IPS-15b (cell line): Measurements from ENCODE around the gene AP1B1.
"Not testable (repeated sequence)": the region's sequence is repeated elsewhere in the genome, so short reads cannot be mapped to it uniquely, and the experiment has no call there.

Experiments used
- H3K27me3 ChIP-seq: one replicate; pipeline ENCODE4 v1.6.1; 2013; ENCODE audit warnings: low read length; ENCODE audit not compliant: control insufficient read depth, insufficient read depth
- H3K36me3 ChIP-seq: one replicate; pipeline ENCODE4 v1.6.1; 2013; ENCODE audit warnings: low read length; ENCODE audit not compliant: control insufficient read depth, insufficient read depth
- H3K4me1 ChIP-seq: one replicate; pipeline ENCODE4 v1.6.1; 2013; ENCODE audit warnings: mild to moderate bottlenecking, low read length; ENCODE audit not compliant: control insufficient read depth, insufficient read depth
- H3K4me3 ChIP-seq: one replicate; pipeline ENCODE4 v1.5.1; 2013; ENCODE audit warnings: low read depth, low read length
- H3K9ac ChIP-seq: one replicate; pipeline ENCODE4 v1.6.1; 2013; ENCODE audit warnings: low read depth, mild to moderate bottlenecking, low read length
- H3K9me3 ChIP-seq: one replicate; pipeline ENCODE4 v1.6.1; 2013; ENCODE audit warnings: mild to moderate bottlenecking, low read length; ENCODE audit not compliant: control insufficient read depth, insufficient read depth

AP1B1 gene

GRCh38 chr22:29369460-29369859 lies 18.9 kb downstream of the AP1B1 start:
- peaks cover 5% of the 10 kb centered on the region for H3K4me1 ChIP-seq
- no peak overlapping the region for H3K9ac ChIP-seq
- H3K4me3 ChIP-seq, result no peak overlapping the region
- H3K27me3 ChIP-seq, result no peaks in the 10 kb centered on the region
- H3K36me3 ChIP-seq, result no peaks in the 10 kb centered on the region
- H3K9me3 ChIP-seq, result no peaks in the 10 kb centered on the region

DNA sequence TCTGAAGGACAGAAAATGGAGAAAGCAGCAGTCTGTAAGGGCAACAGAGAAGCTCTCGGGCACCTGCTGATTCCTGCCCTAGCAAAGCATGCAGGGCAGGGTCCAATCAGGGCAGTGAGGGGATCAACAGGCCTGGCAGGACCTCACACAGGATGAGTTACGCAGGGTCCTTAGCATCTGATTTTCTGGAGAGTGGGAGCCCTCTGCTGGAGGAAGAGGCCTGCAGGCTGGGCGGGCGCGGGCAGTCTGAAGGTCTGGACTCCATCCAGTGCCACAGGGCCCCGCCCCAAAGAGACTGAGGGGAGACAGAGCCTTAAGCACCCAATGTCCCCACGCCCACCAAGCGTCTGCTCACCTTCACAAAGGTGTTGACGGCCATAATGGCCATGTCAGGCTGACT lies 28.9 kb downstream of the AP1B1 start:
- H3K27me3 ChIP-seq, result no peaks in the 10 kb centered on the region
- H3K4me3 ChIP-seq, result no peak overlapping the region
- H3K9me3 ChIP-seq, result no peaks in the 10 kb centered on the region
- no peaks in the 10 kb centered on the region for H3K4me1 ChIP-seq
- H3K36me3 ChIP-seq, result peaks cover 37% of the 10 kb centered on the region
- H3K9ac ChIP-seq, result no peak overlapping the region

- H3K4me1 ChIP-seq, H3K9me3 ChIP-seq, H3K4me3 ChIP-seq, H3K9ac ChIP-seq, H3K27me3 ChIP-seq: not testable (repeated sequence)
- peaks cover 49% of the 10 kb centered on the region for H3K36me3 ChIP-seq
Observed at GRCh38 chr22:29357193-29357890, 31.0 kb downstream of the AP1B1 start.

DNA sequence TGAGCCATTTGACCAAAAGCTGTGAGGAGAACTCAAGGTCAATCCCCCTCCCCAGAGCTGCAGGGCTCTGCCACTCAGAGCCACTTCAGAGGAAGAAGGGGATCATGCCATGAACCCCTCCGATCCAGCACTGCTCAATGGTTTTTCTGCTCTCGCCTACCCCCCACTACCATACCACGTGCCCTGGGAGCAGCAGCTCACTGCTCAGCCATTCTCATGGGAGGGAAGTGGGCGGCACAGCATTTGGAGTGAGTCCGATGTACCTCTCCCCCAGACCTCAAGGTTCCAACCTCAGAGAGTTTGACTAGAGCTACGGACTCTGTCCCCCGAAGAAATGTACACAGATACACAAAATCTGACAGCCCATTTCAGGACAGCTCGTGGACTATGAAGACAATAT lies 34.5 kb downstream of the AP1B1 start:
- H3K4me1 ChIP-seq, result no peaks in the 10 kb centered on the region

DNA sequence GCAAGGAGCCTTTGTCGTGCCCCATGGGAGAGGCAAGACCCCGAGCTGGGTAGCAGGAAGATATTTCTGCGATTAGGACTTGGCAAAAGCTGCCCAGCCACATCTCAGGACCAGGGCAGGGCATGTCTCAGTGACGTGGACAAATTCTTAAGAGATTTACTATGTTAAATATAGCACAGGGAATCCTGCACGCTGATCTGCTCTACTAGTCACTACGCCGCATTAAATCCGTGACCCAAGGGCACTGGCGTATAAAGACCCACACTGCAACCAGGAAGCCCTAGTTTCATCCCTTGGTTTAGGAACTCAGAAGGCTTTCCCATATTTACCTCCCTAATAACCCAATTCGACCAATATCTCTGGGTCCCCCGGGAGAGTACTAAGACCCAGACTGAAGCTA lies 35.1 kb downstream of the AP1B1 start:
- Histone ChIP-seq H3K9me3 (no peaks in the 10 kb centered on the region), H3K4me1 (no peaks in the 10 kb centered on the region), H3K9ac (no peak overlapping the region), H3K4me3 (no peak overlapping the region), H3K27me3 (no peaks in the 10 kb centered on the region), H3K36me3 (peaks cover 74% of the 10 kb centered on the region)

More for the DNA sequence above, 34.5 kb downstream of the AP1B1 start:
- Histone ChIP-seq H3K4me3 (no peak overlapping the region), H3K9ac (no peak overlapping the region), H3K36me3 (peaks cover 76% of the 10 kb centered on the region), H3K9me3 (no peaks in the 10 kb centered on the region), H3K27me3 (no peaks in the 10 kb centered on the region)

- Histone ChIP-seq H3K9ac (no peak overlapping the region), H3K4me3 (no peak overlapping the region), H3K4me1 (no peaks in the 10 kb centered on the region), H3K9me3 (no peaks in the 10 kb centered on the region), H3K27me3 (no peaks in the 10 kb centered on the region), H3K36me3 (peaks cover 74% of the 10 kb centered on the region)
Observed at GRCh38 chr22:29352778-29353177, 35.6 kb downstream of the AP1B1 start.

GRCh38 chr22:29351891-29352290 lies 36.5 kb downstream of the AP1B1 start:
- H3K9me3 ChIP-seq, result no peaks in the 10 kb centered on the region
- H3K27me3 ChIP-seq, result no peaks in the 10 kb centered on the region
- no peak overlapping the region for H3K9ac ChIP-seq
- H3K4me3 ChIP-seq, result no peak overlapping the region
- peaks cover 74% of the 10 kb centered on the region for H3K36me3 ChIP-seq
- no peaks in the 10 kb centered on the region for H3K4me1 ChIP-seq

DNA sequence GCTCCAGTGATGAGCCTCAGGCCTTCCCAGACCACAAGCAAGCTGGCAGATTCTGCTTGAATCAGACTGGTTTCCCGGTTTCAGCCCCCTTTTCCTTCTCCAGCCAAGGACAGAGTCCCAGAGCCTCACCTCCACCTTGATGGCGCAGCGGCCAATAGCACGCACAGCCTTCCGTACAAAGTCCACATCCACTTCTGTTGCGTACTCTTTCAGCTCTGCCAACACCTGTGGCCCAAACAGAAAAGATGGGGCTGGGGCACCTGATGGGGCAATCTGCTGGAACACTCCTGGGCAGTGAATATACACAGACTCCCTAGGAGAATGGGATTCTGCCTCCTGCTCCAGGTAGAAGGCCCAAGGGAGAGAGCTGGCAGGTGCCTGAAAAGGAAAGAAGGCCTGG lies 37.3 kb downstream of the AP1B1 start:
- Histone ChIP-seq H3K9me3 (no peaks in the 10 kb centered on the region), H3K4me3 (no peak overlapping the region), H3K9ac (no peak overlapping the region), H3K36me3 (peaks cover 72% of the 10 kb centered on the region), H3K27me3 (no peaks in the 10 kb centered on the region), H3K4me1 (no peaks in the 10 kb centered on the region)

DNA sequence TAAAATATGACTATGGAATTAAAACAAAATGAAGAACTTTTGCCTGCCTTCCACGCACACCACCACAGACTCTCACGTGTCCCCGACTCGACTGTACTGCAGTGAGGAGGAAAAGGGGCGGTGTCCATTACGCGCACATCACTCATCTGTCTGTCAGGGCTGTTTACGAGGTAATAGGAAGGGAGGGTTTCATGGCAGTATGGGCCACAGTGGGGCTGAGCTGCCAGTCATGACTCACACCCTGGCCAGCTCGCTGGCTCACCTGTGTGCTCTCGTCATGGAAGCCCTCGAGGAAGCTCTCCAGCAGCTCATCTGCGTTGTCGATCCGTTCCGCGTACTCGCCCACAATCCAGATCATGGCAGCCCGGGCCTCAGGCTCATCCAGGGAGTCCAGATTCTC lies 39.4 kb downstream of the AP1B1 start:
- no peaks in the 10 kb centered on the region for H3K27me3 ChIP-seq
- H3K9me3 ChIP-seq, result no peaks in the 10 kb centered on the region
- no peak overlapping the region for H3K9ac ChIP-seq
- H3K4me1 ChIP-seq, result no peaks in the 10 kb centered on the region
- no peak overlapping the region for H3K4me3 ChIP-seq
- peaks cover 61% of the 10 kb centered on the region for H3K36me3 ChIP-seq

- H3K4me3 ChIP-seq, result no peak overlapping the region
- H3K9ac ChIP-seq, result no peak overlapping the region
- H3K36me3 ChIP-seq, result peaks cover 67% of the 10 kb centered on the region
- H3K4me1 ChIP-seq, result no peaks in the 10 kb centered on the region
- no peaks in the 10 kb centered on the region for H3K9me3 ChIP-seq
- H3K27me3 ChIP-seq, result no peaks in the 10 kb centered on the region
Observed at GRCh38 chr22:29348041-29348440, 40.3 kb downstream of the AP1B1 start.

DNA sequence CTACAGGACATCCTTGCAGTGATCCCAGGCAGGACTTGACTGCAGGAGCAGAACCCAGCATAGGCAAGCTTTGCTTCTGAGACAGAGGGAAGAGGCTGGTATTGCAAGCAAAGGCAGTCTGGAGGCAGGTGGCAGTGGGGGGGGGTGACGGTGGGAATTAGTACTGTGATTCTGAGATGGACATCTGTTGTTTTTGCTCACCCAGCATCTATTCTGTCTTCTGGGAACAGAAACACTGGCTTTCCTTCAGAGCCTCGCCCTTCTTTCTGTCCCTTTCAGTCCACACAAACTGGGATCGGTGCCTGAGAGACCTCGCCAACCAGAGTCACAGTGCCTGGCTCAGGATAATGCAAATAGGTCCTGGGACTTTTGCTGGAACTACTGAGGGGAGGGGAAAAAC lies 41.7 kb downstream of the AP1B1 start:
- peaks cover 63% of the 10 kb centered on the region for H3K36me3 ChIP-seq
- H3K9me3 ChIP-seq, result no peaks in the 10 kb centered on the region
- H3K9ac ChIP-seq, result no peak overlapping the region
- H3K27me3 ChIP-seq, result no peaks in the 10 kb centered on the region
- H3K4me1 ChIP-seq, result no peaks in the 10 kb centered on the region
- H3K4me3 ChIP-seq, result no peak overlapping the region

DNA sequence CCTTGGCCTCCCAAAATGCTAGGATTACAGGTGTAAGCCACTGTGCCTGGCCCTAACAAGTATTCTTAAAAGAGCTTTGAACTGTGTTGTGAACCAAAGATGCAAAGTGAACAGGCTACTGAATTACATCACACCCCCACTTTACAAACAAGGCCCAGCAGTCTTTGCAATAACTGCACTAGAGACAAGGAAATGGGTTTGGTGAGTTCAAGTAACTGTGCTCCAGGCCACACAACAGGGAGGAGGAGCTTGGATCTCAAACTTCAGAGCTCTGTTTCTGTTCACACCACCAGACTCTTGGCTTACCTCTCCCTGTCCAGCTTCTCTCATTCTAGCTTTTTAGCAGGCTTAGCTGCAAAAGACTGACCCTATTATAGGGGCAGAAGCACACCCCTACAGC lies 42.4 kb downstream of the AP1B1 start:
- Histone ChIP-seq H3K4me1 (no peaks in the 10 kb centered on the region), H3K36me3 (peaks cover 64% of the 10 kb centered on the region), H3K4me3 (no peak overlapping the region)

More for the DNA sequence above, 42.4 kb downstream of the AP1B1 start:
- Histone ChIP-seq H3K9ac (no peak overlapping the region), H3K27me3 (no peaks in the 10 kb centered on the region), H3K9me3 (no peaks in the 10 kb centered on the region)
